ENCODE results near the gene ACSS1. TPM values are rescaled to one million over a fixed set of nuclear protein-coding genes. Genes with fewer than 3 reads are reported as not detected.

The ACSS1 gene
- total RNA-seq, 1 experiment from 2014 or later, result 2.3 TPM

GRCh38 chr20:25062841-25063240 lies 4.9 kb upstream of the ACSS1 start:
- no peak for DNase-seq
- H3K4me1 ChIP-seq (ENCODE audit: insufficient read depth, low read length), result peaks cover 15% of the 10 kb centered on the region; the same call in 1 of the 2 replicates
- no peak overlapping the region for H2AFZ ChIP-seq (ENCODE audit: low read length)
- TF ChIP-seq EZH2phosphoT487 (IDR thresholded peaks at IDR 0.05; ENCODE audit: borderline replicate concordance, low read length), result no peak
- no peak for TF ChIP-seq CTCF (conservative IDR thresholded peaks at IDR 0.05; ENCODE audit: low read depth, low read length)
- TF ChIP-seq EZH2 (IDR thresholded peaks at IDR 0.05; ENCODE audit: low read length, unreplicated experiment), result no peak
- H3K4me3 ChIP-seq (ENCODE audit: low read length), result no peak overlapping the region
- ChIA-PET POLR2A (ENCODE audit: unreplicated experiment) (no interaction called here), CTCF (interaction anchor here (0.8 kb wide), 1 partner anchor 67 kb away, joined by 4 read pairs; no protein-coding TSS in a partner anchor)
- H3K4me2 ChIP-seq (ENCODE audit: low read length), result no peak overlapping the region
- no TSS peak for BruUV-seq (replicated peaks)
- intact Hi-C loops (cut with micrococcal nuclease), result no loop called here
- H3K27ac ChIP-seq (ENCODE audit: low read length), result no peak overlapping the region
- no peaks in the 10 kb centered on the region for H3K9me3 ChIP-seq (ENCODE audit: low read length)
- no peaks in the 10 kb centered on the region for H3F3A ChIP-seq (ENCODE audit: low read length, unreplicated experiment)
- no peaks in the 10 kb centered on the region for H3K9me2 ChIP-seq (replicated peaks; ENCODE audit: low read length)
- no peak for ATAC-seq
- H3K9ac ChIP-seq (ENCODE audit: low read length), result no peak overlapping the region
- no peaks in the 10 kb centered on the region for H3K79me2 ChIP-seq (ENCODE audit: low read length)
- H3K27me3 ChIP-seq (ENCODE audit: low read length), result peaks cover 37% of the 10 kb centered on the region
- no peaks in the 10 kb centered on the region for H4K20me1 ChIP-seq (ENCODE audit: low read length)
- no peaks in the 10 kb centered on the region for H3K36me3 ChIP-seq (ENCODE audit: low read depth, low read length)

GRCh38 chr20:25061821-25062530 lies 4.0 kb upstream of the ACSS1 start:
- DNase-seq (no peak), ATAC-seq (no peak)
- H2AFZ ChIP-seq (ENCODE audit: low read length), result no peak overlapping the region
- no peaks in the 10 kb centered on the region for H4K20me1 ChIP-seq (ENCODE audit: low read length)
- H3K9ac ChIP-seq (ENCODE audit: low read length), result no peak overlapping the region
- no peaks in the 10 kb centered on the region for H3K9me2 ChIP-seq (replicated peaks; ENCODE audit: low read length)
- BruUV-seq (replicated peaks), result no TSS peak
- intact Hi-C loops (cut with micrococcal nuclease), result no loop called here
- TF ChIP-seq EZH2phosphoT487 (IDR thresholded peaks at IDR 0.05; ENCODE audit: borderline replicate concordance, low read length) (no peak), EZH2 (IDR thresholded peaks at IDR 0.05; ENCODE audit: low read length, unreplicated experiment) (no peak), CTCF (conservative IDR thresholded peaks at IDR 0.05; ENCODE audit: low read depth, low read length) (no peak)
- H3K36me3 ChIP-seq (ENCODE audit: low read depth, low read length), result no peaks in the 10 kb centered on the region
- no peaks in the 10 kb centered on the region for H3F3A ChIP-seq (ENCODE audit: low read length, unreplicated experiment)
- H3K4me1 ChIP-seq (ENCODE audit: insufficient read depth, low read length), result peaks cover 18% of the 10 kb centered on the region; the same call in 1 of the 2 replicates
- H3K4me3 ChIP-seq (ENCODE audit: low read length), result no peak overlapping the region
- H3K79me2 ChIP-seq (ENCODE audit: low read length), result no peaks in the 10 kb centered on the region
- no peak overlapping the region for H3K27ac ChIP-seq (ENCODE audit: low read length)
- ChIA-PET POLR2A (ENCODE audit: unreplicated experiment) (no interaction called here), CTCF (interaction anchor here (0.8 kb wide), 1 partner anchor 66 kb away, joined by 4 read pairs; no protein-coding TSS in a partner anchor)
- no peaks in the 10 kb centered on the region for H3K9me3 ChIP-seq (ENCODE audit: low read length)
- peaks cover 37% of the 10 kb centered on the region for H3K27me3 ChIP-seq (ENCODE audit: low read length)
- no peak overlapping the region for H3K4me2 ChIP-seq (ENCODE audit: low read length)
